Body of pancreas (tissue), 4 donors: Measurements from ENCODE around the gene ZNF318.

ENCODE experiments used
- CTCF ChIP-seq, 7 experiments: fragments of 450-650 bp in 4 of 7; fragments of 200-600 bp in 3 of 7; sonication (generic) in 3 of 7; IDR thresholded peaks; one replicate each; pipeline ENCODE4 v1.5.1; 2016 to 2019; ENCODE audit warnings: antibody characterized with exemption in 7 of 7
- POLR2A ChIP-seq, 3 donors: fragments of 450-650 bp; IDR thresholded peaks; one replicate each; pipeline ENCODE4 v1.6.1; 2016; ENCODE audit warnings: antibody characterized with exemption in 3 of 3, mild to moderate bottlenecking in 2 of 3

DNA sequence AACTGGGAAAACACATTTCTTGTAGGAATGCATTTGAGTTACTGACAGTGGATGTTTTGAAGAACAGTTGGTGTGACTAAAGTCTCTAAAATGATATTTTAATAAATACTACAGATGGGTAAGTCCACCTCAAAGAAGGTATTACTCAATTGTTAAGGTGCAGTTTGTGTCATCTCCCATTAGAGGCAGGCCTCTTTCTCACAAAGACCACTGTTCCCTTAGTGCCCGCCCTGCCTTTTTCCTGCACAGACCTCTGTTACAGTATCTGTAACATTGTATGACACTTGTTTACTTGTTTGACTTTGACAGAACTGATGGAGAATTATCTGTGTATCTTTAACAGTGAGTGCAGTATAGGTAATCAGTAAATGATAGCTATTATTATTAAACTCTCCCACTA is 55.6 kb downstream of the ZNF318 start:
- TF ChIP-seq CTCF (IDR thresholded peaks at IDR 0.05) (no peak), POLR2A (IDR thresholded peaks at IDR 0.05) (no peak)
